ENCODE results near the gene CRADD.

CRADD gene

DNA sequence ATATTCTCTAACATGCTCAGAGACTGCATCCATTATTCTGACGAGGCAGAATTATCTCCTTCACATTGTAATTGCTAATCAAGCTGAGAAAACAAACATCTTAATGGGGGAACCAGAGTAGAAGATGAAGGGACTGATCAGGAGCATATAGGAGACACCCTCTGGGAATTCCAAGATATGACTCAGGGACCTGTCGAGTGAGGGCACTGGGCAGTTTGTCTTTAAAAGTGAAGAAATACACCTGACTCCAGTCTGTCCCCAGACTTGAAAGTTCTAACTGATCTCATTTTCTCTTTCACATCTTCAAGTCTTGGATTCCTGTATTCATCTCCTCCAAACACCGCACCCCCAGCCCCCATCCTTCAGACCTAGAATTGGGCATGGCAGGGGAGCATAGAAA is 244.3 kb downstream of the CRADD start:
- H3K9ac ChIP-seq (ENCODE audit: low read depth, low read length), result no peak overlapping the region
- DNase-seq, result no peak
- H4K20me1 ChIP-seq (ENCODE audit: insufficient read depth, low read length), result no peaks in the 10 kb centered on the region
- TF ChIP-seq, protein P1, sequence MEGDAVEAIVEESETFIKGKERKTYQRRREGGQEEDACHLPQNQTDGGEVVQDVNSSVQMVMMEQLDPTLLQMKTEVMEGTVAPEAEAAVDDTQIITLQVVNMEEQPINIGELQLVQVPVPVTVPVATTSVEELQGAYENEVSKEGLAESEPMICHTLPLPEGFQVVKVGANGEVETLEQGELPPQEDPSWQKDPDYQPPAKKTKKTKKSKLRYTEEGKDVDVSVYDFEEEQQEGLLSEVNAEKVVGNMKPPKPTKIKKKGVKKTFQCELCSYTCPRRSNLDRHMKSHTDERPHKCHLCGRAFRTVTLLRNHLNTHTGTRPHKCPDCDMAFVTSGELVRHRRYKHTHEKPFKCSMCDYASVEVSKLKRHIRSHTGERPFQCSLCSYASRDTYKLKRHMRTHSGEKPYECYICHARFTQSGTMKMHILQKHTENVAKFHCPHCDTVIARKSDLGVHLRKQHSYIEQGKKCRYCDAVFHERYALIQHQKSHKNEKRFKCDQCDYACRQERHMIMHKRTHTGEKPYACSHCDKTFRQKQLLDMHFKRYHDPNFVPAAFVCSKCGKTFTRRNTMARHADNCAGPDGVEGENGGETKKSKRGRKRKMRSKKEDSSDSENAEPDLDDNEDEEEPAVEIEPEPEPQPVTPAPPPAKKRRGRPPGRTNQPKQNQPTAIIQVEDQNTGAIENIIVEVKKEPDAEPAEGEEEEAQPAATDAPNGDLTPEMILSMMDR (IDR thresholded peaks at IDR 0.05; ENCODE audit: borderline replicate concordance, extremely low read depth, low read length, poor library complexity, severe bottlenecking), result no peak
- TF ChIP-seq EZH2 (IDR thresholded peaks at IDR 0.05; ENCODE audit: borderline replicate concordance, low read depth, low read length, severe bottlenecking), result no peak
- H3K9me3 ChIP-seq (ENCODE audit: insufficient read depth, low read length, severe bottlenecking), result peaks cover 9% of the 10 kb centered on the region
- H3K79me2 ChIP-seq (ENCODE audit: insufficient read depth, low read length), result no peaks in the 10 kb centered on the region
- H3K4me3 ChIP-seq (ENCODE audit: low read depth in 1 of 2, low read length in 2 of 2), result no peak overlapping the region
- ATAC-seq (ENCODE audit: insufficient read depth, low read depth), result no peak
- H3K36me3 ChIP-seq (ENCODE audit: insufficient read depth, low read length), result no peaks in the 10 kb centered on the region
- H3K4me1 ChIP-seq (ENCODE audit: insufficient read depth, low read length), result peaks cover 4% of the 10 kb centered on the region
- H3K27me3 ChIP-seq (ENCODE audit: insufficient read depth, low read length, poor library complexity), result no peaks in the 10 kb centered on the region
- H3K4me2 ChIP-seq (ENCODE audit: insufficient read depth, low read length), result no peak overlapping the region
- no peak overlapping the region for H3K27ac ChIP-seq (ENCODE audit: low read length)
- no peak overlapping the region for H2AFZ ChIP-seq (ENCODE audit: low read depth, low read length)

DNA sequence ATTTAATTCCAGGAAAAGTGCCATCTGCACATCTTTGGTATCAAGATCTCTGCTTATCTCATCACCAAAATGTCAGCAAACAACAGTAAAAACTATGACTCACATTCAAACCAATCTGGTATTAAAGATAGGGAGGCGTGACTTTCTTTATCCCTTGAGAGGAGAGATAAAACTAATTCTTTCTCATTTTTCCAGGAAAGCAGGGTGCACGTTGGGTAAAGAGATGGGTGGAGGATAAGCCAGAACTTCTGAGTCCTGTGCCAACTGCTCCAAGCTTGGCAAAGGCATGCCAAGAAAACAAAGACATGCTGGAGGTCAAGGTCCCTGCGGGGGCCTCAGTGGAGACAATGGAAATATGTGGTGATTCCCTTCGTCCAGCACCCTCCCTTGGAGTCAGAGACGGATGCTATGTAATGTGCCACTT is 245.4 kb downstream of the CRADD start:
- Histone ChIP-seq H3K4me3 (ENCODE audit: low read depth in 1 of 2, low read length in 2 of 2) (no peak overlapping the region), H3K9me3 (ENCODE audit: insufficient read depth, low read length, severe bottlenecking) (peaks cover 9% of the 10 kb centered on the region), H4K20me1 (ENCODE audit: insufficient read depth, low read length) (no peaks in the 10 kb centered on the region), H2AFZ (ENCODE audit: low read depth, low read length) (no peak overlapping the region), H3K79me2 (ENCODE audit: insufficient read depth, low read length) (no peaks in the 10 kb centered on the region), H3K4me2 (ENCODE audit: insufficient read depth, low read length) (no peak overlapping the region), H3K4me1 (ENCODE audit: insufficient read depth, low read length) (peaks cover 4% of the 10 kb centered on the region), H3K9ac (ENCODE audit: low read depth, low read length) (no peak overlapping the region), H3K27ac (ENCODE audit: low read length) (no peak overlapping the region), H3K36me3 (ENCODE audit: insufficient read depth, low read length) (no peaks in the 10 kb centered on the region), H3K27me3 (ENCODE audit: insufficient read depth, low read length, poor library complexity) (no peaks in the 10 kb centered on the region)
- no peak for ATAC-seq (ENCODE audit: insufficient read depth, low read depth)
- DNase-seq, result no peak
- TF ChIP-seq, protein P1 (IDR thresholded peaks at IDR 0.05; ENCODE audit: borderline replicate concordance, extremely low read depth, low read length, poor library complexity, severe bottlenecking), result no peak

DNA sequence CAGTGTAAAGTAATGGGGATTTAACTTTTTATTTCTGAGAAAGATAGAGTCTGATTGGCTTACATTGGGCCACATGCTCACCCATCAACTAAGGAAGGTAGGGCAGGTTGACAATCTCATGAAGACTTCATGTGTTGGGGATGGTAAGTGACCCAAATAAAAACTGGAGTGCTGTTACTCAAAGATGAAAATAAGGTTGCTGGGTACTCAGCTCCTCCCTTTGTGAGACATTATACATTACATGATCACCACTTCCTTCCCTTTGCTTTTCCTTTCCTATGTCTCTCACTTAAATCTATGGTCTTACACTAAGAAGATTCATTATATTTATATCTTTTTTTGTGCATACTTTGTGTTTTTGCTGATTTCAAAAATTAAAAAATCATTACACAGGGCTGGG is 247.2 kb downstream of the CRADD start:
- Histone ChIP-seq H3K36me3 (ENCODE audit: insufficient read depth, low read length) (no peaks in the 10 kb centered on the region), H3K27me3 (ENCODE audit: insufficient read depth, low read length, poor library complexity) (no peaks in the 10 kb centered on the region), H3K79me2 (ENCODE audit: insufficient read depth, low read length) (no peaks in the 10 kb centered on the region), H4K20me1 (ENCODE audit: insufficient read depth, low read length) (no peaks in the 10 kb centered on the region), H2AFZ (ENCODE audit: low read depth, low read length) (no peak overlapping the region), H3K27ac (ENCODE audit: low read length) (no peak overlapping the region), H3K9me3 (ENCODE audit: insufficient read depth, low read length, severe bottlenecking) (peaks cover 10% of the 10 kb centered on the region), H3K4me3 (ENCODE audit: low read depth in 1 of 2, low read length in 2 of 2) (no peak overlapping the region), H3K4me1 (ENCODE audit: insufficient read depth, low read length) (peaks cover 4% of the 10 kb centered on the region), H3K9ac (ENCODE audit: low read depth, low read length) (no peak overlapping the region), H3K4me2 (ENCODE audit: insufficient read depth, low read length) (no peak overlapping the region)
- TF ChIP-seq, protein P1 (IDR thresholded peaks at IDR 0.05; ENCODE audit: borderline replicate concordance, extremely low read depth, low read length, poor library complexity, severe bottlenecking), result no peak
- TF ChIP-seq EZH2 (IDR thresholded peaks at IDR 0.05; ENCODE audit: borderline replicate concordance, low read depth, low read length, severe bottlenecking), result no peak
- DNase-seq (no peak), ATAC-seq (ENCODE audit: insufficient read depth, low read depth) (peak; percentile 49; the same call in 1 of the 3 replicates)

Measured in DND-41 (cell line).